ENCODE data around the gene MAML3.
A peak's percentile ranks its signal among the peaks of the same experiment; 100 is the strongest.

MAML3 gene

GRCh38 chr4:139962130-139962684 lies 191.8 kb downstream of the MAML3 start:
- TF ChIP-seq REST (IDR thresholded peaks at IDR 0.05; ENCODE audit: insufficient replicate concordance, low read depth) (no peak), GABPA (IDR thresholded peaks at IDR 0.05; ENCODE audit: low read depth) (no peak), POLR2AphosphoS5 (IDR thresholded peaks at IDR 0.05; ENCODE audit: low read depth) (no peak), SPI1 (IDR thresholded peaks at IDR 0.05; ENCODE audit: borderline replicate concordance, low read depth) (no peak), CTCF (IDR thresholded peaks at IDR 0.05; ENCODE audit: insufficient read depth, low read length) (no peak)
- no peaks in the 10 kb centered on the region for H3K27me3 ChIP-seq (ENCODE audit: insufficient read depth, poor library complexity, severe bottlenecking)
- no peak for DNase-seq (ENCODE audit: low read depth in 1 of 2, low spot score in 1 of 2)
- no peak overlapping the region for H3K27ac ChIP-seq (replicated peaks)
- no peak overlapping the region for H3K4me3 ChIP-seq (replicated peaks; ENCODE audit: insufficient read depth, low read length)

GRCh38 chr4:139961344-139961946 lies 192.5 kb downstream of the MAML3 start:
- no peaks in the 10 kb centered on the region for H3K27me3 ChIP-seq (ENCODE audit: insufficient read depth, poor library complexity, severe bottlenecking)
- no peak overlapping the region for H3K4me3 ChIP-seq (replicated peaks; ENCODE audit: insufficient read depth, low read length)
- no peak for DNase-seq (ENCODE audit: low read depth in 1 of 2, low spot score in 1 of 2)
- no peak overlapping the region for H3K27ac ChIP-seq (replicated peaks)
- peak; percentile 45; the same call in 1 of the 2 replicates for TF ChIP-seq SPI1 (IDR thresholded peaks at IDR 0.05; ENCODE audit: borderline replicate concordance, low read depth)
- TF ChIP-seq GABPA (IDR thresholded peaks at IDR 0.05; ENCODE audit: low read depth) = no peak
- TF ChIP-seq POLR2AphosphoS5 (IDR thresholded peaks at IDR 0.05; ENCODE audit: low read depth) = no peak
- TF ChIP-seq CTCF (IDR thresholded peaks at IDR 0.05; ENCODE audit: insufficient read depth, low read length) = no peak

DNA sequence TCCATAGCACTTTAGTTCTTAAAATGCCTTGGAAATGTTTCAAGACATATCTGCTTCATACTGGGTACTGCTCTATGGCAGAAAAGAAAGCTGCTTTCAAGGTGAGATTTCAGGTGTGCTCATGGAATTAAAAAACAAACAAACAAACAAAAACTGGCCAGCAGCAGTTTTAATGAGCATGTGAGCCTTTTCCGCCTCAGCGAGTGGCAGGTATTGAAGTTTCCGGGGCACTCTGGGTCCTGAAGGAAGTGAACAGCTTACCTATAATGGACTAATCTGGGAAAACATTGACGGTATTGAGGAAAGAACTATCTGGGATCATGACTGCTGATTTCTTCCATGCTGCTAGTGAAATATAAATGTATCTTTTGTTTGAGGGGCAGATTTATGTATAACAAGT lies 194.6 kb downstream of the MAML3 start:
- TF ChIP-seq POLR2AphosphoS5 (IDR thresholded peaks at IDR 0.05; ENCODE audit: low read depth) (no peak), CTCF (IDR thresholded peaks at IDR 0.05; ENCODE audit: insufficient read depth, low read length) (no peak), SPI1 (IDR thresholded peaks at IDR 0.05; ENCODE audit: borderline replicate concordance, low read depth) (no peak), REST (IDR thresholded peaks at IDR 0.05; ENCODE audit: insufficient replicate concordance, low read depth) (no peak), GABPA (IDR thresholded peaks at IDR 0.05; ENCODE audit: low read depth) (no peak)

More for the DNA sequence above, 194.6 kb downstream of the MAML3 start:
- no peak for DNase-seq (ENCODE audit: low read depth in 1 of 2, low spot score in 1 of 2)
- H3K4me3 ChIP-seq (replicated peaks; ENCODE audit: insufficient read depth, low read length) = no peak overlapping the region
- H3K27me3 ChIP-seq (ENCODE audit: insufficient read depth, poor library complexity, severe bottlenecking) = no peaks in the 10 kb centered on the region
- H3K27ac ChIP-seq (replicated peaks) = no peak overlapping the region

Data from HL-60 (cell line).